Keratinocyte (primary cell): Measurements from ENCODE around the gene ERVK3-1. TPM values are rescaled to one million over a fixed set of nuclear protein-coding genes. Genes with fewer than 3 reads are reported as not detected.

Experiments used
- DNase-seq: peaks from one replicate; pipeline ENCODE4 v3.0.0-alpha.2; 2011; ENCODE audit warnings: low read depth, missing footprints, low spot score
- FAIRE-seq: peaks from 2 replicates; lab custom pipeline; 2011; peaks lifted over from hg19 to GRCh38; lab: Jason Lieb, UNC
- H2AFZ ChIP-seq: 2 replicates; pipeline ENCODE4 v1.6.0; 2012; ENCODE audit warnings: low read length, control low read depth, inconsistent platforms; ENCODE audit not compliant: control insufficient read depth
- H3K27ac ChIP-seq: 2 replicates; pipeline ENCODE4 v1.5.1; 2011; ENCODE audit warnings: low read length; ENCODE audit not compliant: control insufficient read depth, insufficient read depth
- H3K27me3 ChIP-seq: 3 replicates; pipeline ENCODE4 v1.6.0; 2011; ENCODE audit warnings: low read length; ENCODE audit not compliant: control insufficient read depth, insufficient read depth; ENCODE audit errors: extremely low read depth
- H3K36me3 ChIP-seq, 2 experiments: 2 replicates in 1 of 2; 3 replicates in 1 of 2; pipeline ENCODE4 v1.5.1; 2011; ENCODE audit warnings: low read length in 2 of 2, mild to moderate bottlenecking in 1 of 2; ENCODE audit not compliant: control insufficient read depth in 2 of 2, insufficient read depth in 2 of 2; ENCODE audit errors: extremely low read depth in 1 of 2
- H3K4me1 ChIP-seq: 3 replicates; pipeline ENCODE4 v1.5.1; 2011; ENCODE audit warnings: low read length; ENCODE audit not compliant: control insufficient read depth, insufficient read depth; ENCODE audit errors: extremely low read depth
- H3K4me2 ChIP-seq: 3 replicates; pipeline ENCODE4 v1.6.0; 2011; ENCODE audit warnings: low read depth, low read length; ENCODE audit not compliant: control insufficient read depth, insufficient read depth; ENCODE audit errors: extremely low read depth
- H3K4me3 ChIP-seq, 3 experiments: fragments of 200-600 bp in 1 of 3; sonication (generic) in 1 of 3; 2 replicates in 2 of 3; 3 replicates in 1 of 3; pipeline ENCODE4 v1.5.1; 2011 to 2016; ENCODE audit warnings: low read length in 3 of 3, mild to moderate bottlenecking in 3 of 3, control low read depth in 2 of 3, inconsistent platforms in 1 of 3, low read depth in 1 of 3, mixed read lengths in 1 of 3, mixed run types in 1 of 3, moderate library complexity in 1 of 3; ENCODE audit not compliant: control insufficient read depth in 2 of 3, insufficient read depth in 2 of 3; ENCODE audit errors: extremely low read depth in 1 of 3
- H3K79me2 ChIP-seq: 2 replicates; pipeline ENCODE4 v1.6.0; 2012; ENCODE audit warnings: low read length; ENCODE audit not compliant: control insufficient read depth, insufficient read depth
- H3K9ac ChIP-seq: 3 replicates; pipeline ENCODE4 v1.6.0; 2011; ENCODE audit warnings: low read length; ENCODE audit not compliant: control insufficient read depth, insufficient read depth; ENCODE audit errors: extremely low read depth
- H3K9me1 ChIP-seq: 3 replicates; pipeline ENCODE4 v1.6.0; 2011; ENCODE audit warnings: low read length; ENCODE audit not compliant: control insufficient read depth, insufficient read depth; ENCODE audit errors: extremely low read depth
- H3K9me3 ChIP-seq: 2 replicates; pipeline ENCODE4 v1.5.1; 2012; ENCODE audit warnings: low read depth, low read length; ENCODE audit not compliant: control insufficient read depth
- H4K20me1 ChIP-seq: 3 replicates; pipeline ENCODE4 v1.6.0; 2011; ENCODE audit warnings: low read length; ENCODE audit not compliant: control insufficient read depth, insufficient read depth; ENCODE audit errors: extremely low read depth
- CTCF ChIP-seq, 3 experiments: IDR thresholded peaks in 1 of 3; conservative IDR thresholded peaks in 1 of 3; optimal IDR thresholded peaks in 1 of 3; 2 replicates in 2 of 3; 3 replicates in 1 of 3; pipeline versions ENCODE3 to v1.5.1; 2011; ENCODE audit warnings: low read length in 3 of 3, mild to moderate bottlenecking in 3 of 3, moderate library complexity in 2 of 3, control low read depth in 1 of 3, inconsistent platforms in 1 of 3; ENCODE audit not compliant: insufficient read depth in 2 of 3; ENCODE audit errors: extremely low read depth in 1 of 3
- EZH2 ChIP-seq: IDR thresholded peaks from one replicate; pipeline ENCODE4 v1.6.1; 2012; ENCODE audit warnings: inconsistent platforms, mild to moderate bottlenecking, low read length, moderate library complexity
- dilution Hi-C: fragments of 300-500 bp; cut with MboI; formaldehyde crosslinking; loops from one replicate; pipeline ENCODE4 v1.7.0; 2020; ENCODE audit warnings: low sequenced_read_pairs; ENCODE audit not compliant: extremely low pct_ligation_motif_present
- polyA plus RNA-seq, 5 experiments: library from polyadenylated mRNA; depleted of rRNA in 3 of 5; stranded (reverse) in 3 of 5; stranded (forward) in 1 of 5; unstranded in 1 of 5; fragments of >200 nt; gene quantifications; 1 replicate in 1 of 5; 2 replicates in 3 of 5; 3 replicates in 1 of 5; pipeline versions ENCODE4 v1.2.1 to v1.2.3, GENCODE V29; 2011 to 2012; ENCODE audit warnings: missing spikeins in 2 of 5, low read depth in 1 of 5, low replicate concordance in 1 of 5

The ERVK3-1 gene
- polyA plus RNA-seq, 1 donor (not counting 4 experiments of a cell fraction or from before 2014, with no cell fraction given), result 48.6 TPM

DNA sequence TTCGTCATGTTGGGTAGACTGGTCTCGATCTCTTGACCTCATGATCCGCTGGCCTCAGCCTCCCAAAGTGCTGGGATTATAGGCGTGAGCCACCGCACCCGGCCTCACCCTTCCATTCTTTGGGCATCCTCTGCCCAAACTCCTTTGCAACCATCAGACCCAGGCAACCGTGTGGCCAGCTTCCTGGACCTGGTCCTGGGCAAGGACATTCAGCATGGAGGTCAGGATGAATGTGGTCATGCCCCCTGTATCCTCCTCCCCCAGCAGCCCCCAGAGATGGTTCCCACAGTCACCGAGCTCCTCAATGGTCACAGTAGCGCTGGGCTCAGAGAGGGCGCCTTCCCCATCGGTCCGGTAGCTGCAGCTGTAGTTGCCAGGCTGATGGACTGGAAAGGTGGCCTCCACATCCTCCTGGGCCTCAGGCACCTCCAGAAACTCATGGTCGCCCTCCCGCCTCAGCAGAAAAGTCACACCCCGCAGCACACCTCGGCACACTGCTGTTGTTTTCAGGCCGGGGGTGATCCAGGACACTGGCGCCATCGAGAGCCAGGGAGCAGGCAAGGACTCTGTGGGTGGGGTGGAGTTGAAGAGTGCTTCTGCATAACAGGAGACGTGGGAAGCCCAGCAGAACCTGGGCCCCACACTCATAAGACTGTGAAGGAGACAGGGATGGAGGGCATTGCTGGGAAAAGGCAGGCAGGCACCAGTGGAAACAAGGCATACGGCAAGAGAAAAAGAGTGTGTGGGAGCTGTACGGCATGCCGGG, 47.0 kb downstream of the ERVK3-1 start:
- Histone ChIP-seq H3K36me3 (no peaks in the 10 kb centered on the region), H3K79me2 (no peaks in the 10 kb centered on the region), H3K4me3 (no peak overlapping the region), H2AFZ (no peak overlapping the region), H3K9me1 (no peaks in the 10 kb centered on the region), H3K27ac (no peak overlapping the region), H3K4me2 (no peak overlapping the region), H3K9me3 (peaks cover 3% of the 10 kb centered on the region), H3K27me3 (peaks cover 46% of the 10 kb centered on the region), H4K20me1 (no peaks in the 10 kb centered on the region), H3K9ac (no peak overlapping the region), H3K4me1 (no peaks in the 10 kb centered on the region)
- TF ChIP-seq EZH2 (no peak), CTCF (optimal IDR thresholded peaks at IDR 0.05 in 1 of 3, IDR thresholded peaks at IDR 0.05 in 1 of 3, conservative IDR thresholded peaks at IDR 0.05 in 1 of 3; ENCODE audit: extremely low read depth in 1 of 3, insufficient read depth in 2 of 3, low read length in 3 of 3) (no peak)
- FAIRE-seq (no peak), DNase-seq (no peak)
- dilution Hi-C loops, result no loop called here

- FAIRE-seq (no peak), DNase-seq (no peak)
- Histone ChIP-seq H3K4me3 (no peak within 1 kb of the TSS), H3K27ac (no peak within 1 kb of the TSS), H2AFZ (no peak within 1 kb of the TSS), H3K36me3 (no peaks in the 10 kb centered on the region), H3K9me1 (no peaks in the 10 kb centered on the region), H3K9me3 (peaks cover 3% of the 10 kb centered on the region), H3K9ac (no peak within 1 kb of the TSS), H3K79me2 (no peaks in the 10 kb centered on the region), H4K20me1 (no peaks in the 10 kb centered on the region), H3K4me1 (no peaks in the 10 kb centered on the region), H3K27me3 (peaks cover 39% of the 10 kb centered on the region), H3K4me2 (no peak within 1 kb of the TSS)
- dilution Hi-C loops, result no loop called here
- no peak for TF ChIP-seq CTCF (optimal IDR thresholded peaks at IDR 0.05 in 1 of 3, IDR thresholded peaks at IDR 0.05 in 1 of 3, conservative IDR thresholded peaks at IDR 0.05 in 1 of 3; ENCODE audit: extremely low read depth in 1 of 3, insufficient read depth in 2 of 3, low read length in 3 of 3)
- TF ChIP-seq EZH2, result no peak
These were observed 47.8 kb downstream of the ERVK3-1 start, which contains the start of gene A1BG for GRCh38 chr19:58352760-58353671. TSS of gene A1BG (minus strand) at chr19:58353492. CDS start at chr19:58353437, 55 bp downstream.
